HEK293 (cell line): Measurements from ENCODE around the gene ISG20L2.

Experiments
- GLIS2 ChIP-seq: fragments of 450-650 bp; formaldehyde crosslinking; IDR thresholded peaks from 2 replicates; pipeline ENCODE4 v1.5.1; 2016; ENCODE audit warnings: missing biosample characterization, missing genetic modification characterization
- KLF16 ChIP-seq: fragments of 450-650 bp; formaldehyde crosslinking; IDR thresholded peaks from 2 replicates; pipeline ENCODE4 v1.5.1; 2017; ENCODE audit warnings: missing biosample characterization, missing genetic modification characterization
- KLF8 ChIP-seq: fragments of 450-650 bp; formaldehyde crosslinking; IDR thresholded peaks from 2 replicates; pipeline ENCODE4 v1.5.1; 2016; ENCODE audit warnings: missing biosample characterization, missing genetic modification characterization
- MYNN ChIP-seq: fragments of 450-650 bp; formaldehyde crosslinking; IDR thresholded peaks from 2 replicates; pipeline ENCODE4 v1.5.1; 2016; ENCODE audit warnings: missing biosample characterization, missing genetic modification characterization, borderline replicate concordance
- PRDM1 ChIP-seq: fragments of 450-650 bp; formaldehyde crosslinking; IDR thresholded peaks from 2 replicates; pipeline ENCODE4; 2016; ENCODE audit warnings: missing biosample characterization, missing genetic modification characterization
- PRDM10 ChIP-seq: fragments of 450-650 bp; formaldehyde crosslinking; IDR thresholded peaks from 2 replicates; pipeline ENCODE4 v1.5.1; 2016; ENCODE audit warnings: missing biosample characterization, missing genetic modification characterization
- SP2 ChIP-seq: fragments of 450-650 bp; formaldehyde crosslinking; IDR thresholded peaks from 2 replicates; pipeline ENCODE4 v1.5.1; 2016; ENCODE audit warnings: missing biosample characterization, missing genetic modification characterization
- YY1 ChIP-seq: fragments of 450-650 bp; formaldehyde crosslinking; IDR thresholded peaks from 2 replicates; pipeline ENCODE4 v1.5.1; 2018; ENCODE audit warnings: missing biosample characterization, missing genetic modification characterization
- ZBTB11 ChIP-seq: fragments of 450-650 bp; formaldehyde crosslinking; conservative IDR thresholded peaks from 2 replicates; pipeline ENCODE4 v1.5.1; 2016; ENCODE audit warnings: low read depth, missing biosample characterization, missing genetic modification characterization
- ZBTB20 ChIP-seq: fragments of 450-650 bp; formaldehyde crosslinking; IDR thresholded peaks from 2 replicates; pipeline ENCODE4 v1.5.1; 2016; ENCODE audit warnings: missing biosample characterization, missing genetic modification characterization
- ZBTB48 ChIP-seq: fragments of 450-650 bp; formaldehyde crosslinking; IDR thresholded peaks from 2 replicates; pipeline ENCODE4 v1.5.1; 2016; ENCODE audit warnings: missing biosample characterization, missing genetic modification characterization
- ZBTB8A ChIP-seq: fragments of 450-650 bp; formaldehyde crosslinking; IDR thresholded peaks from 2 replicates; pipeline ENCODE4 v1.5.1; 2016; ENCODE audit warnings: missing biosample characterization, missing genetic modification characterization
- ZEB2 ChIP-seq: fragments of 450-650 bp; formaldehyde crosslinking; IDR thresholded peaks from 2 replicates; pipeline ENCODE4 v1.5.1; 2016; ENCODE audit warnings: missing biosample characterization, missing genetic modification characterization
- ZFP69B ChIP-seq: fragments of 450-650 bp; formaldehyde crosslinking; IDR thresholded peaks from 2 replicates; pipeline ENCODE4 v1.5.1; 2016; ENCODE audit warnings: missing biosample characterization, missing genetic modification characterization
- ZNF157 ChIP-seq: fragments of 450-650 bp; formaldehyde crosslinking; IDR thresholded peaks from 2 replicates; pipeline ENCODE4 v1.5.1; 2016; ENCODE audit warnings: missing biosample characterization, missing genetic modification characterization
- ZNF239 ChIP-seq: fragments of 450-650 bp; formaldehyde crosslinking; IDR thresholded peaks from 2 replicates; pipeline ENCODE4 v1.5.1; 2016; ENCODE audit warnings: missing biosample characterization, missing genetic modification characterization
- ZNF335 ChIP-seq: fragments of 450-650 bp; formaldehyde crosslinking; conservative IDR thresholded peaks from 2 replicates; pipeline ENCODE4 v1.5.1; 2016; ENCODE audit warnings: missing biosample characterization, missing genetic modification characterization
- ZNF354C ChIP-seq: fragments of 450-650 bp; formaldehyde crosslinking; IDR thresholded peaks from 2 replicates; pipeline ENCODE4 v1.5.1; 2016; ENCODE audit warnings: missing biosample characterization, missing genetic modification characterization, low read depth, borderline replicate concordance
- ZNF366 ChIP-seq: fragments of 450-650 bp; formaldehyde crosslinking; conservative IDR thresholded peaks from 2 replicates; pipeline ENCODE4 v1.5.1; 2016; ENCODE audit warnings: missing biosample characterization, missing genetic modification characterization
- ZNF394 ChIP-seq: fragments of 450-650 bp; formaldehyde crosslinking; IDR thresholded peaks from 2 replicates; pipeline ENCODE4 v1.5.1; 2016; ENCODE audit warnings: missing biosample characterization, missing genetic modification characterization, mild to moderate bottlenecking, moderate library complexity, borderline replicate concordance
- ZNF416 ChIP-seq: fragments of 450-650 bp; formaldehyde crosslinking; IDR thresholded peaks from 2 replicates; pipeline ENCODE4 v1.5.1; 2016; ENCODE audit warnings: missing biosample characterization, missing genetic modification characterization
- ZNF518A ChIP-seq: fragments of 450-650 bp; formaldehyde crosslinking; conservative IDR thresholded peaks from 2 replicates; pipeline ENCODE4 v1.5.1; 2016; ENCODE audit warnings: low read depth, missing biosample characterization, missing genetic modification characterization
- ZNF521 ChIP-seq: fragments of 450-650 bp; formaldehyde crosslinking; IDR thresholded peaks from 2 replicates; pipeline ENCODE4 v1.5.1; 2017; ENCODE audit warnings: missing biosample characterization, mild to moderate bottlenecking, missing genetic modification characterization
- ZNF544 ChIP-seq: fragments of 450-650 bp; formaldehyde crosslinking; IDR thresholded peaks from 2 replicates; pipeline ENCODE4 v1.5.0; 2017; ENCODE audit warnings: missing biosample characterization, missing genetic modification characterization
- ZNF600 ChIP-seq: fragments of 450-650 bp; formaldehyde crosslinking; IDR thresholded peaks from 2 replicates; pipeline ENCODE4 v1.5.1; 2016; ENCODE audit warnings: missing biosample characterization, missing genetic modification characterization
- ZSCAN5A ChIP-seq: fragments of 450-650 bp; formaldehyde crosslinking; IDR thresholded peaks from 2 replicates; pipeline ENCODE4 v1.5.1; 2016; ENCODE audit warnings: missing biosample characterization, missing genetic modification characterization
- ZXDB ChIP-seq: fragments of 450-650 bp; formaldehyde crosslinking; IDR thresholded peaks from 2 replicates; pipeline ENCODE4 v1.5.1; 2016; ENCODE audit warnings: missing biosample characterization, missing genetic modification characterization

ISG20L2 gene

GRCh38 chr1:156748670-156749418 lies 20.3 kb upstream of the ISG20L2 start (continued):
- no peak for TF ChIP-seq ZNF416
- TF ChIP-seq ZNF600 (tag by site-specific recombination): 0 out of 2 replicates have a peak, but pooled peaks have one; percentile 12
- TF ChIP-seq GLIS2 (tag by site-specific recombination): peak; percentile 50; the same call in 1 of the 2 replicates
- peak; percentile 60; the same call in 1 of the 2 replicates for TF ChIP-seq ZXDB (tag by site-specific recombination)
- TF ChIP-seq ZNF335: peak; percentile 67
- peak; percentile 42; the same call in 1 of the 2 replicates for TF ChIP-seq ZNF394
- TF ChIP-seq ZSCAN5A: no peak
- TF ChIP-seq SP2 (tag by site-specific recombination): peak; percentile 62
- no peak for TF ChIP-seq MYNN (tag by site-specific recombination)
- no peak for TF ChIP-seq YY1
- peak; percentile 54 for TF ChIP-seq KLF8 (tag by site-specific recombination)
- TF ChIP-seq ZNF518A (tag by site-specific recombination): peak; percentile 42
- peak; percentile 96 for TF ChIP-seq PRDM1 (tag by site-specific recombination)
- peak; percentile 43; the same call in 1 of the 2 replicates for TF ChIP-seq ZFP69B
- peak; percentile 48; the same call in 1 of the 2 replicates for TF ChIP-seq ZBTB8A (tag by site-specific recombination)
- no peak for TF ChIP-seq ZNF521 (tag by site-specific recombination)
- TF ChIP-seq ZNF239: no peak
- TF ChIP-seq ZNF544 (tag by site-specific recombination): no peak
- peak; percentile 81 for TF ChIP-seq ZNF366 (tag by site-specific recombination)
- TF ChIP-seq ZBTB20 (tag by site-specific recombination): peak; percentile 78
- TF ChIP-seq PRDM10 (tag by site-specific recombination): peak; percentile 88
- TF ChIP-seq ZNF157: no peak
- peak; percentile 51; the same call in 1 of the 2 replicates for TF ChIP-seq ZEB2
- TF ChIP-seq KLF16: no peak
- peak; percentile 70 for TF ChIP-seq ZBTB48 (tag by site-specific recombination)
- no peak for TF ChIP-seq ZNF354C (tag by site-specific recombination)
- TF ChIP-seq ZBTB11: peak; percentile 75
